Activated CD8-positive, alpha-beta memory T cell treated with anti-CD3 and anti-CD28 coated beads for 4 hours (primary cell): ENCODE measurements around the gene SMCO4.
"Not testable (repeated sequence)": the region's sequence is repeated elsewhere in the genome, so short reads cannot be mapped to it uniquely, and the experiment has no call there.

Experiments used
- DNase-seq, 2 donors: peaks; one replicate each; pipeline ENCODE4 v3.0.0-alpha.2; 2020; ENCODE audit warnings: low read depth in 2 of 2

Gene SMCO4

GRCh38 chr11:93477684-93478234 lies 65.4 kb downstream of the SMCO4 start:
- DNase-seq = no peak

DNA sequence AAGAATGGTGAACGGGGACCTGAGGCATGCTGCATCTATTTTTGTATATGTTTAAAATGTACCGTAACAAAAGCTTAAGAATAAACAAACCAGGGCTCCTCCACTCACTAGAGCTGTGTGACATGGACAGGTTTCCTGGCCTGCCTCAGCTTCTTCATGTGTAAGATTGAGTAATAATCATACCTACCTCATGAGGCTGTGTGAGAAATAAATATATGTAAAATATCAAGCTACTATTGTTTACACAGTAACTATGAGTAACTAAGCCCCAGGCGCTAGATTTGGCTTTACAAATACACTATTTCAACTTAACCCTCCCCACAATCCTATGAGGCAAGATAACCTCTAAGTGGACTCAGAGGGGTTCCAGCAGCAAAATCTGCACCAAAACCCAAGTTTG lies 66.4 kb downstream of the SMCO4 start:
- DNase-seq = no peak

- no peak for DNase-seq
Measured at GRCh38 chr11:93474123-93474522, 69.1 kb downstream of the SMCO4 start.

- no peak for DNase-seq
Measured at GRCh38 chr11:93468290-93468689, 74.9 kb downstream of the SMCO4 start.

DNA sequence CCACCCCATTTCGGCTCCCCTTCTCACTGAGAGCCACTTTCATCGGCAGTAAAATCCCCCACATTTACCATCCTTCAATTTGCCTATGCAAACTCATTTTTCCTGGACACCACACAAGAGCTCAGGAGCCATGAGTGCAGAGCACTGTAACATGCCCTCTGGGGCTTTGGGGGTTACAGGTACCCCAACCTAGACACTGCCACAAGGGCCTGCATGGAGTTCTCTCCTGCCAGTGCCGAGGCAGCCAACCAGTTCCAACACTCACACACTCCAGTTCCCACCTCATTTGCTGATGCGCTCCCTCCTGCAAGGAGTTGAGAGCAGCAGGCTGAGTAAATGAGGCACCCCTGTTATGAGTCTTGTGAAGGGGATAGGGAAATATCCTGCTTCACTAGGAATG lies 76.1 kb downstream of the SMCO4 start:
- no peak for DNase-seq

DNA sequence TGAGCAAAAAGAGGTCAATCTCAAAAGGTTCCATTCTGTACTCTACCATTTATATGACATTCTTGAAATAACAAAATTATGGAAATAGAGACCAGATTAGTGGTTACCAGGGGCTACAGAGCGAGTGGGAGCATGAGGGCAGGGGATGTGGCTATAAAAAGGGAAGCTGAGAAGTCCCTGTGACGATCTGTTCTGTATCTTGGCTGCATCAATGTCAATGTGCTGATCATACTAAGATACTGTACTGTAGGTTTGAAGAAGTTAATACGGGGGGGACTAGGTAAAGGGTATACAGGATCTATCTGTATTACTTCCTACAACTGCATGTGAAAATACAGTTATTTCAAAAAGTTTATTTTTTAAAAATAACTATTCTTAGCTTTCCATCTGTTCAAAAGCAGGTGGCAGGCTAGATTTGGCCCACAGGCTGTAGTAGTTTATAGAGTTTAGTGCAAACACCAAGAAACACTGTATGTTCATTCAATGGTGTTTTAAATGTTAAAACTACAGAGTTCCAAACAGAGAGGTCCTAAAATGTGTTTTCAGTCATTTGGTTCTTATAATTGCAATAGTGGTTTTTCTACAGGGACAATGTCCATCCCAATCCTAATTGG lies 78.2 kb downstream of the SMCO4 start:
- no peak for DNase-seq

GRCh38 chr11:93463666-93464065 lies 79.5 kb downstream of the SMCO4 start:
- not testable (repeated sequence) for DNase-seq

GRCh38 chr11:93458286-93458685 lies 84.9 kb downstream of the SMCO4 start:
- DNase-seq = no peak

- DNase-seq = no peak
Measured at GRCh38 chr11:93444617-93445073, 98.5 kb downstream of the SMCO4 start.

- DNase-seq = not testable (repeated sequence)
Measured at GRCh38 chr11:93443232-93443631, 100.0 kb downstream of the SMCO4 start.

GRCh38 chr11:93432247-93432646 lies 110.9 kb downstream of the SMCO4 start:
- DNase-seq = no peak
